Peyer's patch (tissue), 4 donors: Measurements from ENCODE around the gene PIGU.

ENCODE experiments used
- POLR2A ChIP-seq, 2 donors: fragments of 450-650 bp; IDR thresholded peaks; one replicate each; pipeline ENCODE4 v1.5.1; 2017; ENCODE audit warnings: antibody characterized with exemption in 2 of 2, mild to moderate bottlenecking in 2 of 2, moderate library complexity in 2 of 2
- TF ChIP-seq, protein P1 (sequence below), 6 experiments: fragments of 450-650 bp in 4 of 6; fragments of 200-600 bp in 2 of 6; sonication (generic) in 1 of 6; IDR thresholded peaks; one replicate each; pipeline ENCODE4 v1.5.1; 2017 to 2019; ENCODE audit warnings: antibody characterized with exemption in 6 of 6, mild to moderate bottlenecking in 3 of 6, moderate library complexity in 1 of 6

DNA sequence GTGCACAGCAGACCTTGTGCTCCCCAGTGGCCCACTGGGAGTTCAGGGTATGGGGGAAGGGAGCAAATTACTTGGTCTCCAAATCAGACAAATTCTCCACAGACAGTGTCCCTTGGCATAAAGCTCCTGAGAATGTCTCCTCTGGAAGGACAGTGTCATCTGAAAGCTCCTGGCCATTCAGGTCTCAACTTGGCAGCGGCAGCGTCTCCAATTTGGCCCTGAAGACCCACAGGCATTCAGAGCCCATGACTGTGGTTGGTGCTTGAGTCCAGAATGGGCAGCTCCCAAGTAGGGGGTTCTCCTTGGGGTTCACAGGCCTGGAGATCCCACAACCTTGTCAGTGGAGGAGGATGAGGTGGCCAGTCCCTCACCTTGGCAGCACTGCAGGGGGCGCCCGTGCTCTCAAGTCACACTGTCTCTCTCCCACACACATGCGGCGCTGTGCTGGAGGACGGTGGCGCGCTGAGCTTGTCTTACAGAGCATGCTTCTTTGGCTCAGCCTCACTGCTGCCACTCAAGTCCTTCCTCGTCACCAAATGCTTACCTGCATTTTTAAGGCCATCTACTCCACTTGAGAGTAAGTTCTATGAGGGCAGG lies 140.0 kb downstream of the PIGU start:
- TF ChIP-seq, protein P1, sequence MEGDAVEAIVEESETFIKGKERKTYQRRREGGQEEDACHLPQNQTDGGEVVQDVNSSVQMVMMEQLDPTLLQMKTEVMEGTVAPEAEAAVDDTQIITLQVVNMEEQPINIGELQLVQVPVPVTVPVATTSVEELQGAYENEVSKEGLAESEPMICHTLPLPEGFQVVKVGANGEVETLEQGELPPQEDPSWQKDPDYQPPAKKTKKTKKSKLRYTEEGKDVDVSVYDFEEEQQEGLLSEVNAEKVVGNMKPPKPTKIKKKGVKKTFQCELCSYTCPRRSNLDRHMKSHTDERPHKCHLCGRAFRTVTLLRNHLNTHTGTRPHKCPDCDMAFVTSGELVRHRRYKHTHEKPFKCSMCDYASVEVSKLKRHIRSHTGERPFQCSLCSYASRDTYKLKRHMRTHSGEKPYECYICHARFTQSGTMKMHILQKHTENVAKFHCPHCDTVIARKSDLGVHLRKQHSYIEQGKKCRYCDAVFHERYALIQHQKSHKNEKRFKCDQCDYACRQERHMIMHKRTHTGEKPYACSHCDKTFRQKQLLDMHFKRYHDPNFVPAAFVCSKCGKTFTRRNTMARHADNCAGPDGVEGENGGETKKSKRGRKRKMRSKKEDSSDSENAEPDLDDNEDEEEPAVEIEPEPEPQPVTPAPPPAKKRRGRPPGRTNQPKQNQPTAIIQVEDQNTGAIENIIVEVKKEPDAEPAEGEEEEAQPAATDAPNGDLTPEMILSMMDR (IDR thresholded peaks at IDR 0.05): peak in 4 of 6 experiments; percentile 26 to 40 (median 34)
- no peak for TF ChIP-seq POLR2A (IDR thresholded peaks at IDR 0.05)
